Measurements from ENCODE around the gene ZNF202.

The ZNF202 gene

GRCh38 chr11:123681030-123681429 lies 60.4 kb downstream of the ZNF202 start:
- no peak for TF ChIP-seq CTCF (IDR thresholded peaks at IDR 0.05; ENCODE audit: low read depth, low read length, missing control alignments)
- no peak overlapping the region for H3K4me3 ChIP-seq (replicated peaks; ENCODE audit: low read depth, low read length)
- DNase-seq (ENCODE audit: extremely low read depth, low read depth): no peak

- no peak overlapping the region for H3K4me3 ChIP-seq (replicated peaks; ENCODE audit: low read depth, low read length)
- DNase-seq (ENCODE audit: extremely low read depth, low read depth): no peak
- no peak for TF ChIP-seq CTCF (IDR thresholded peaks at IDR 0.05; ENCODE audit: low read depth, low read length, missing control alignments)
Measured at GRCh38 chr11:123678246-123678645, 63.2 kb downstream of the ZNF202 start.

- no peak for DNase-seq (ENCODE audit: extremely low read depth, low read depth)
- no peak overlapping the region for H3K4me3 ChIP-seq (replicated peaks; ENCODE audit: low read depth, low read length)
- no peak for TF ChIP-seq CTCF (IDR thresholded peaks at IDR 0.05; ENCODE audit: low read depth, low read length, missing control alignments)
Measured at GRCh38 chr11:123677510-123677909, 64.0 kb downstream of the ZNF202 start.

GRCh38 chr11:123674297-123674696 lies 67.2 kb downstream of the ZNF202 start:
- TF ChIP-seq CTCF (IDR thresholded peaks at IDR 0.05; ENCODE audit: low read depth, low read length, missing control alignments): no peak
- no peak overlapping the region for H3K4me3 ChIP-seq (replicated peaks; ENCODE audit: low read depth, low read length)
- DNase-seq (ENCODE audit: extremely low read depth, low read depth): no peak

Measured in HFF-Myc (cell line).